Adrenal gland (tissue), 5 donors: ENCODE data around the gene FAT1.

ENCODE experiments used
- POLR2A ChIP-seq, 2 donors: fragments of 450-650 bp; IDR thresholded peaks; one replicate each; pipeline ENCODE4 v1.6.1; 2017; ENCODE audit warnings: antibody characterized with exemption in 2 of 2, mild to moderate bottlenecking in 2 of 2, moderate library complexity in 1 of 2
- TF ChIP-seq, protein P1 (sequence below), 6 experiments: fragments of 450-650 bp in 4 of 6; fragments of 200-600 bp in 2 of 6; sonication (generic) in 1 of 6; IDR thresholded peaks; 1 replicate in 5 of 6; 2 replicates in 1 of 6; pipeline versions ENCODE4 v1.5.1 to v1.8.0; 2016 to 2021; ENCODE audit warnings: antibody characterized with exemption in 6 of 6, mild to moderate bottlenecking in 2 of 6, moderate library complexity in 1 of 6
- donor health status: DM: no; HTN: no; CAD: no.

DNA sequence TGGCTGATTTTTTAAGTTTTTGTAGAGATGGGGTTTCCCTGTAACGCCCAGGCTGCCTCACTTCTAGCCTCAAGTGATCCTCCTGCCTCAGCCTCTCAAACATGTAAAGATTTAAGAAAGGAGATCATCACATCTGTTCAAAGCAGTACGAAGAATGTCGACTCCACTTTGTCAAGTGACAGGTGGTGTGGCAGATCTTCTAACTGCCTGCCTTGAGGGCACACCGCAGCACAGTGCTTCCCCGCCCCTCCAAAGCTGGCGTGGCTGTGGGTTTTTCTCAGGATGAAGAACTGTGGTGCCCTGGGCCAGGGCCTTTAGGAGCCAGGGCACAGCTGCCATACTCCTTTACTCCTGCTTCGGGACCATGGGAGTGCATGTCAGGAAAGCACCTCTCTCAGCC lies 125.0 kb downstream of the FAT1 start:
- TF ChIP-seq, protein P1, sequence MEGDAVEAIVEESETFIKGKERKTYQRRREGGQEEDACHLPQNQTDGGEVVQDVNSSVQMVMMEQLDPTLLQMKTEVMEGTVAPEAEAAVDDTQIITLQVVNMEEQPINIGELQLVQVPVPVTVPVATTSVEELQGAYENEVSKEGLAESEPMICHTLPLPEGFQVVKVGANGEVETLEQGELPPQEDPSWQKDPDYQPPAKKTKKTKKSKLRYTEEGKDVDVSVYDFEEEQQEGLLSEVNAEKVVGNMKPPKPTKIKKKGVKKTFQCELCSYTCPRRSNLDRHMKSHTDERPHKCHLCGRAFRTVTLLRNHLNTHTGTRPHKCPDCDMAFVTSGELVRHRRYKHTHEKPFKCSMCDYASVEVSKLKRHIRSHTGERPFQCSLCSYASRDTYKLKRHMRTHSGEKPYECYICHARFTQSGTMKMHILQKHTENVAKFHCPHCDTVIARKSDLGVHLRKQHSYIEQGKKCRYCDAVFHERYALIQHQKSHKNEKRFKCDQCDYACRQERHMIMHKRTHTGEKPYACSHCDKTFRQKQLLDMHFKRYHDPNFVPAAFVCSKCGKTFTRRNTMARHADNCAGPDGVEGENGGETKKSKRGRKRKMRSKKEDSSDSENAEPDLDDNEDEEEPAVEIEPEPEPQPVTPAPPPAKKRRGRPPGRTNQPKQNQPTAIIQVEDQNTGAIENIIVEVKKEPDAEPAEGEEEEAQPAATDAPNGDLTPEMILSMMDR (IDR thresholded peaks at IDR 0.05), result no peak
- TF ChIP-seq POLR2A (IDR thresholded peaks at IDR 0.05), result no peak
